Esophagus (tissue), 2 donors: Measurements from ENCODE around the gene SLC7A1. TPM values are rescaled to one million over a fixed set of nuclear protein-coding genes. Genes with fewer than 3 reads are reported as not detected.

ENCODE experiments used
- H3K27ac ChIP-seq, 2 donors: one replicate each; pipeline ENCODE4 v1.5.1; 2013; ENCODE audit warnings: low read depth in 2 of 2, mild to moderate bottlenecking in 2 of 2, inconsistent platforms in 1 of 2, low read length in 1 of 2, moderate library complexity in 1 of 2
- H3K27me3 ChIP-seq, 2 donors: one replicate each; pipeline ENCODE4 v1.6.1; 2013; ENCODE audit warnings: low read length in 2 of 2, control low read depth in 1 of 2, mild to moderate bottlenecking in 1 of 2; ENCODE audit not compliant: insufficient read depth in 2 of 2, control insufficient read depth in 1 of 2
- H3K36me3 ChIP-seq, 2 donors: one replicate each; pipeline ENCODE4 v1.6.1; 2013; ENCODE audit warnings: low read length in 1 of 2; ENCODE audit not compliant: control insufficient read depth in 2 of 2, insufficient read depth in 2 of 2
- H3K4me1 ChIP-seq, 2 donors: one replicate each; pipeline ENCODE4 v1.6.1; 2013; ENCODE audit warnings: low read length in 1 of 2; ENCODE audit not compliant: control insufficient read depth in 2 of 2, insufficient read depth in 2 of 2
- H3K4me3 ChIP-seq, 2 donors: one replicate each; pipeline ENCODE4 v1.5.1; 2013; ENCODE audit warnings: low read length in 2 of 2, mild to moderate bottlenecking in 2 of 2, low read depth in 1 of 2, moderate library complexity in 1 of 2
- H3K9me3 ChIP-seq, 2 donors: one replicate each; pipeline ENCODE4 v1.6.1; 2013; ENCODE audit warnings: mild to moderate bottlenecking in 2 of 2, low read depth in 1 of 2, low read length in 1 of 2, moderate library complexity in 1 of 2; ENCODE audit not compliant: control insufficient read depth in 2 of 2, insufficient read depth in 1 of 2
- WGBS, 2 donors: extraction: QIAGEN DNeasy Blood & Tissue Kit; methylation state at CpG; one replicate each; pipeline ENCODE4 v1.1.7; 2013; 5-methylcytosine and 5-hydroxymethylcytosine counted together
- polyA plus RNA-seq, 2 donors: library from polyadenylated mRNA; stranded (reverse); fragments of 200-250 nt; gene quantifications; one replicate each; pipeline ENCODE4 v1.2.3, GENCODE V29; 2013
- donor health status: healthy with polysubstance abuse.
- donor health status: Bipolar disorder and iron deficiency.

The SLC7A1 gene
- polyA plus RNA-seq, 2 donors, result 34.9 to 51.2 TPM

DNA sequence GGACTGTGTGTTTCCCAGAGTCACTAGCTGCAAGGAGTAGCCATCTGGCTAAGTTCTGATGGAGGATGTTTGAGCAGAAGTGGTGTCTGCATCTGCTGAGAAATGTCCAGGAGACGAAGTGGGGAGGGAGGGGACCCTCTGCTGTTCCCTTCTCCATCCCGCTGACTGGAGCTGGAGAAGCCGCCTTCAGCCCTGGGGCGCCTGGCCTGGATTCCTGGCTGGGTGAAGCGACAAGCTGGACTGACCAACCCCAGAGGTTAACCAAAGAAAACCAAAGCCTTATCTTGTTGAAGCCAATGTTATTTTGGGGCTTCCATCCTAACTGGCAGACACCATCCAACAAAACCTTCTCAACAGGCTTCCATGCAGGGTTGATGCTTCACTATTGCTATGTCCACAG is 67.6 kb downstream of the SLC7A1 start:
- H3K9me3 ChIP-seq, result no peaks in the 10 kb centered on the region
- H3K4me1 ChIP-seq, result no peaks in the 10 kb centered on the region
- H3K36me3 ChIP-seq, result peaks cover 13 to 48% of the 10 kb centered on the region in 2 donors
- H3K27me3 ChIP-seq, result no peaks in the 10 kb centered on the region
- WGBS, 2 donors, result 88 to 90% methylated on average over 5 of the region's 5 CpGs
- H3K4me3 ChIP-seq, result no peak overlapping the region
- no peak overlapping the region for H3K27ac ChIP-seq

DNA sequence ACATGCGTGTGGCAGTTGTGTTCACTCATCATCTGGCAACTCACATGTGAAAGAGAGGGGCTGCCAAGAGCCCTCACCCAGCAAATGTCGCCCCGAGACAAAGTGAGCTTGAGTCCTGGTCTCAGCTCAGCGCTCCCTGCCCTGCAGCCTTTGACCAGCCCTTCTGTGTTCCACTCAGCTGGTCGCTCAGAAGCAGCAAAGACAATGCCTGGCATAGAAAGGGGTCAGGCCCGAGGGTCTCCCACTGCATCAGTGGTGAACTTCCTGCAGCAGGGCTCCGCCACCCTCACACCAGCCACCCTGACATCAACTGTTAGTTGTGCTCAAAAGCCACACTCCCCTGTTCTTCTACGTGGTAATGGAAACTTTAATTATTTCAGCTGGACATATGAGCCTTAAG is 68.0 kb downstream of the SLC7A1 start:
- Histone ChIP-seq H3K27me3 (no peaks in the 10 kb centered on the region), H3K36me3 (peaks cover 13 to 49% of the 10 kb centered on the region in 2 donors), H3K9me3 (no peaks in the 10 kb centered on the region), H3K4me3 (peak overlapping the region in 1 of 2 donors; percentile 1), H3K4me1 (no peaks in the 10 kb centered on the region), H3K27ac (no peak overlapping the region)
- WGBS, 2 donors, result 87 to 92% methylated on average over 8 of the region's 8 CpGs

DNA sequence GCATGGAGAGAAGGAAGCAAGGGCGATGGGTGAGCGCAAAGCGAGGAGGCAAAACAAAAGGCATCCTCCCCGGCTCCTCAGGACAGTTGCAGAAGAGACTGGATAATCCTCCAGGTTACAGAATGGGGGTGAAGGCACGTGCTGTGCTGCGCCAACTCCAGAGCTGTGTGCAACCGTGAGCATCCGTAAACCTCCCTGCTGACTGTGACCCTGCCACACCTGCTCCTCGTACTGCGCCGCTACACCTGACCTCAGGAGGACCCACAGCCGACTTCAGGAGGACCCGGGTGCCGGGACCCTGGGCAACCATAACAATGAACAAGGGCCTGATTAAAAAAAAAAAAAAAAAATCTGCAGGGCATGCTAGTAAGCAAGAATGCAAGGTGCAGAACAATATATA is 68.7 kb downstream of the SLC7A1 start:
- 88 to 89% methylated on average over 14 of the region's 14 CpGs for WGBS, 2 donors
- Histone ChIP-seq H3K9me3 (no peaks in the 10 kb centered on the region), H3K4me3 (no peak overlapping the region), H3K36me3 (peaks cover 13 to 54% of the 10 kb centered on the region in 2 donors), H3K27me3 (no peaks in the 10 kb centered on the region), H3K27ac (no peak overlapping the region), H3K4me1 (no peaks in the 10 kb centered on the region)

DNA sequence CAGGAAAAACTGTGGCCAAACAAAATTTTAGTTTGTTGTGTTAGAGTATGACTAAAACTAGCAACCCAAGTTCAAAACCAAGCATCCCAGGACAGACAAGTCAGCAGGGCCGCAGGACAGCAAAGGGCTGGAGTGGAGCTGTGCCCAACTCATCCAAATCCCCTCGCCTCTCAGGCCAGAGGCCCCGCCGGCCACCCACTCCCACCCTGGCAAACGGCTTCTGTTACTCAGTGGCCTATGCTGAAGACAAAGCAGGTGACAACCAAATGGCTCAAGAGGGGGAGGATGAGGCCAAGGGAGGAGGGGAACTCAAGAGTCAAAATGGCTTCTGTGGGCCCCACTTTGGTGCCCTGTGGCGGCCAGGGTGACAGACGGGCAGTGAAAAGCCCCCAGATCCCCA is 69.7 kb downstream of the SLC7A1 start:
- no peak overlapping the region for H3K27ac ChIP-seq
- H3K36me3 ChIP-seq, result peaks cover 11 to 57% of the 10 kb centered on the region in 2 donors
- H3K4me3 ChIP-seq, result no peak overlapping the region
- no peaks in the 10 kb centered on the region for H3K27me3 ChIP-seq
- no peaks in the 10 kb centered on the region for H3K9me3 ChIP-seq
- H3K4me1 ChIP-seq, result no peaks in the 10 kb centered on the region
- 90 to 92% methylated on average over 7 of the region's 7 CpGs for WGBS, 2 donors

DNA sequence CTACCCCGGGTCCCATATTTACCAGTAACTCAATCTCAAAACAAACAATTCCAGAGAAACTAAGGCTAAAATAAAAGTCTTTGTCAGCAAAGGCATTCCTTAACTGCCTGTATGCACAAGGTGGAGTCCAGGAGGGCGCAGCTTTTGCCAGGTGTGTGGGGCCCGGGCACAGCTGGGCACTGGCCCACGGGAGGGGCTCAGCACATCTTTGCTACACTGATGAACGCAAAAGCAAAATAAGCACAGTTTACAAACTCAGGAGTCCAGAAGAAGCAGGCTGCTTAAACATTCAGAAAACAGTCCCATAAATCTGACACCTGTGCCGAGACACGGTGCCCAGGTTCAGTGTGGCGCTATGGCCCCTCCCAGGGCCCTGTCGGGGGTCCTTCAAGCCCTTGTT is 70.8 kb downstream of the SLC7A1 start:
- Histone ChIP-seq H3K9me3 (no peaks in the 10 kb centered on the region), H3K36me3 (peaks cover 10 to 59% of the 10 kb centered on the region in 2 donors), H3K4me3 (no peak overlapping the region), H3K4me1 (no peaks in the 10 kb centered on the region), H3K27ac (no peak overlapping the region), H3K27me3 (no peaks in the 10 kb centered on the region)
- 79 to 80% methylated on average over 9 of the region's 9 CpGs for WGBS, 2 donors

DNA sequence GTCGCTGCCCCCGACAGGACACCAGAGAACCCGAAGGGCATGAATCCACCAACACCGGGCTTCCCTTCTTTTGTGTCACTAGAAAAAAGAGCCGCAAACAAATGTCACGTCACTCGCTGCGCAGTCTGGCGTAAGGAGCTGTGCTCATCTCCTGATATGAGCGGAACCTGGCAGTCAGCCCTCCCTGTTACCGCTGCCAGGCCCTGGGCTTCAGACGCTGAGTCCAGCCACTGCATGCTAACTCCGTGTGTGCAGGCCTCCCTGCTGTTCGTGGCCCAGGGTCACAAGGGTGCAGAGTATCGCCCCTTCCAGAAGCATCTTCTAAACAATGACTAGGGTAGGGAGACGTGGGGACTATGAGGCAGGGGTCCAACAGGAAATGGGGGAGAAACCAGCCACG is 71.3 kb downstream of the SLC7A1 start:
- Histone ChIP-seq H3K9me3 (no peaks in the 10 kb centered on the region), H3K27ac (no peak overlapping the region), H3K36me3 (peaks cover 12 to 59% of the 10 kb centered on the region in 2 donors), H3K27me3 (no peaks in the 10 kb centered on the region), H3K4me1 (no peaks in the 10 kb centered on the region), H3K4me3 (no peak overlapping the region)
- 79 to 88% methylated on average over 17 of the region's 17 CpGs for WGBS, 2 donors

DNA sequence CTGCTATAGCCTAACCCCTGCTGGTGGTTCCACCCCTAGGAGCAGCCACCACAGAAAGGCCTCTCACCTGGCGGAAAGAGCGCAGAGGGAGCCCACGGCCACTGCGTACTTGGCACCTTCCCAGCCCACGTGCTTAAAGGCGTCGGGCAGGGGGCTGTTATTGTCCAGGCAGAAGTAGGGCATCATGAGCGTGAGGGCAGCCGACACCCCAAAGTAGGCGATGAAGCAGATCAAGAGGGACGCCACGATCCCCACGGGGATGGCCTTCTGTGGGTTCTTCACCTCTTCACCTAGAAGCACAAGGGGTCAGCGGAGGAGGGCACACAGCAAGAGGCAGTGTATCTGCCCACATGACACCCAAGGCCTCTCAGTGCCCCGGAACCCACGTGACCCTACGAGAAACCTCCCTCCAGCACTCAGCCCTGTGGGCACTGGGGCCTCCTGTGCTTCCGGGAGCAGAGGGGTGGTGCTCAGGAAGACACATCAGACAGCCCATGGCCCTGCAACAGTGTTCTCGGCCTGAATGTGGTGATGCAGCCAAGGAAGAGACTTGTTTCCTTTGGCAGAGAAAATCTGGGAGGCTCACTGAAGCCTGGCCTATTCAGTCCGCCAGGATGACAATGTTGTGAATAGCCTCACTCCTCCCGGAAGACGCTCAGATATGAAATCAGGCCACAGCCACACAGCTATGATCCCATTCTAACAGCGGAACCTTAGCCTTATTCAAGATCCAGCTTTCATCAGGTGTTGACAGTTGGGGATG is 72.1 kb downstream of the SLC7A1 start:
- Histone ChIP-seq H3K9me3 (no peaks in the 10 kb centered on the region), H3K4me1 (no peaks in the 10 kb centered on the region), H3K27me3 (no peaks in the 10 kb centered on the region), H3K4me3 (no peak overlapping the region), H3K27ac (no peak overlapping the region), H3K36me3 (peaks cover 9 to 60% of the 10 kb centered on the region in 2 donors)
- 82 to 90% methylated on average over 23 of the region's 23 CpGs for WGBS, 2 donors

DNA sequence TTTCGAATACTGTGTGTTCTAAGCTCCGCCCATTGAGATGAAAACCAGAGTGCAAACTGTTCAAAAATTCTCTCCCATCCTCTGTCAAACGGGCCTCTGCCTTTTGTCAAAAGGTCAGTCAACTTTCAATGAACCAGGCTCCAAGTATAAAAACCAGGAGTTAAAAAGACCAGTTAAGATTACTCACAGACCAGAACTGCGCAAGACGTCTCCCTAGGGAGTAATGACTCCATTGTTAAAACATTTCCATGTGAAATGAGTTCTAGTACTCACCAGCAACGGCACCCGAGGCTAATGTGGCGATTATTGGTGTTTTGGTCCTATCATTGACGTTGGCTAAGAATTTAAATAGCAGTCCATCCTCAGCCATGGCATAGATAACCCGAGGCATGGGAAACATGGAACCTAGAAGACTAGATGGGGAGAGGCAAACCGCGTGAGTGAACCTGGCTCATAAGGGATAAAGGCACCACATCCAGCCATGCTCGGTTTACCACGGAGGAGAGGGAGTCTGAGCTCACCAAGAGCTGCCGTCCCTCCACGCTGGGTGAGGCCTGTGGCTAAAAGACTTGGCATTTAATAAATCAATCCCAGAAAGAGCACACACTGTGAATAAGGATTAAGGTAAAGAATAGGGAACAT is 73.3 kb downstream of the SLC7A1 start:
- H3K4me1 ChIP-seq, result no peaks in the 10 kb centered on the region
- no peaks in the 10 kb centered on the region for H3K9me3 ChIP-seq
- peaks cover 6 to 55% of the 10 kb centered on the region in 2 donors for H3K36me3 ChIP-seq
- H3K27me3 ChIP-seq, result no peaks in the 10 kb centered on the region
- WGBS, 2 donors, result 77 to 80% methylated on average over 16 of the region's 16 CpGs
- H3K4me3 ChIP-seq, result no peak overlapping the region
- H3K27ac ChIP-seq, result no peak overlapping the region

DNA sequence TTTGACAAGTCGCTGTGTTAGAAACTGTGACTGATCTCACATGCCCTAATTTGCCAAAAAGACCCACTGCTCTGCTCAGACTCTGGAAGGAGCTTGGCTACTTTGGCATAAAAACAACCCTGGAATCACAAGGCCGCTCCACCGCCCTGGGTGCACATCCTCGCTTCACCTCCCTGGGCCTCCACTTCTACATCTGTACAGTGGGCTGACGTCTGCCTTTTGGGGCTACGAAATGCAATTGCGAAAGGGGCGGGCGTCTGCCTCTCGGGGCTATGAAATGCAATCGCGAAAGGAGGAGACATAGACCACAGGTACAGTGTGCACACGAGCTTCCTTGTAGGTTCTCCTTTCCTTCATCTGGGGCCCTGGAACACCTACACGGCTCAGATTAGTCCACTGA is 74.2 kb downstream of the SLC7A1 start:
- Histone ChIP-seq H3K27ac (no peak overlapping the region), H3K36me3 (peaks cover 6 to 58% of the 10 kb centered on the region in 2 donors), H3K4me3 (no peak overlapping the region), H3K4me1 (no peaks in the 10 kb centered on the region), H3K27me3 (no peaks in the 10 kb centered on the region), H3K9me3 (no peaks in the 10 kb centered on the region)
- 90 to 92% methylated on average over 14 of the region's 14 CpGs for WGBS, 2 donors

DNA sequence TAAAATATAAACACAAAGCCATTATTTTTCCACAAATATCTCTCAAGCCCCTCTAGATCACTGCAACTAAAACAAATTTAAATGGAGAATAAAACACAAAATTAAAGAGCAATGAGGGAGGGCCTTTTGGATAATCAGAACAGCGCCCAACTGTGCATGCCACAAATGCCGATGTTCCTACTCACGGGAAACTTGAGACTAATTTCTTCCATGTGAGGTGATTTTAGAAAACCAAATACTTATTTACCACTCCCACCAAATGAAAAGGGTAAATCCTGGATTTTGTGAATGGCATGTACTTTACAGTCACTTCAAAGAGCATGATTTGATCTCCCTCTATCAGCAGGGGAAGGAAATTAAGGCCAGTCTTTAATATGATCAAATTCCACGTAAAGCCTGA is 74.8 kb downstream of the SLC7A1 start:
- Histone ChIP-seq H3K27ac (no peak overlapping the region), H3K27me3 (no peaks in the 10 kb centered on the region), H3K36me3 (peaks cover 7 to 62% of the 10 kb centered on the region in 2 donors), H3K4me3 (no peak overlapping the region), H3K9me3 (no peaks in the 10 kb centered on the region), H3K4me1 (no peaks in the 10 kb centered on the region)
- 83 to 91% methylated on average over 4 of the region's 4 CpGs for WGBS, 2 donors
